ENCODE data around the gene LOC128125822.
"Not testable (repeated sequence)": the region's sequence is repeated elsewhere in the genome, so short reads cannot be mapped to it uniquely, and the experiment has no call there.

The LOC128125822 gene

GRCh38 chr6:63572044-63572746 lies at the start of gene LOC128125822, which contains the start of gene PTP4A1:
Gene LOC128125822, plus strand, starts transcription at chr6:63572480.
Gene PTP4A1, plus strand, starts transcription at chr6:63572480. Its CDS starts 4,401 bp downstream, at chr6:63576881.
- peak; percentile 97 to 98 for DNase-seq

DNA sequence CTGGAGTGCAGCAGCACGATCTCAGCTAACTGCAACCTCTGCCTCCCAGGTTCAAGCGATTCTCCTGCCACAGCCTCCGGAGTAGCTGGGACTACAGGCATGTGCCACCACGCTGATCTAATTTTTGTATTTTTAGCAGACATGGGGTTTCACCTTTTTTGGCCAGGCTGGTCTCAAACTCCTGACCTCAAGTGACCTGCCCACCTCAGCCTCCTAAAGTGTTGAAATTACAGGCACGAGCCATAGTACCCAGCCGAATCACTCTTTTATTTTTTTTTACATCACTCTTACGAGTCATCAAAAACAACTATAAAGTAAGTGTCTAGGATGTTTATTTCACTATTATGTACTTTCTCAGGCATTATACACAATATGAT lies 49.4 kb upstream of the LOC128125822 start:
- not testable (repeated sequence) for DNase-seq

- DNase-seq = no peak
These were observed 48.6 kb upstream of the LOC128125822 start for GRCh38 chr6:63523630-63524029.

DNA sequence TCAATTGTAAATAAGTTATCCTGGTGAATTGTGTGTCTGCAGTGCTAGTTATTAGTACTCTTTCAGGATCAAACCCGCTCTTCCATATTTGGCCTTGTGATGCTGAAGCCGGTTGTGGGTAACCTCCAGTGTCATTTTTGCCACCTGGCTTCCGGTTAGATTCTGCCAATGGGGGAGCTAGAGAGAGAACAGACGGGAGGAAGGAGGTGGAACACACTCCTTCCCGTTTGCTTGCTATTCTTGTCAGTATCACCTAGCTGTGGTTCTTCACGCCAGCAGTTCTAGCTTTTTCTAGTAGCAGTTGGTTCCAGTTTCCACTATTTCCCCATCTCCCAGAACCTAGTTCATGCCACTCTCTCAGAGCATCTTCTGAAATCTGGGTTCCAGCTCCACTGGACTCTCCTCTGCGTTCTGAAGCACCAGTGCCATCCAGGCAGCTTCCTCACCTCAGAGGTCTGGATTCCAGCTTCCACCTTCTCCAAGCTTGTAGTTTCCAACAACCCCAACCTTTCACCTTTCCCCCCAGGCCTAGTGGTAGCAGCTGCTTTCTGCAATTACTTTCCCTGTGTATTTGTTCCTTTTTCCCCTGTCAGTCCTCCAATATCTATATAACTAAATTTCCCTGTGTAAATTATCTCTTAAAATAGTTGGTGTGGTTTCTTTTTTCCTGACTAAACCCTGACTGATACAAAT lies 46.9 kb upstream of the LOC128125822 start:
- no peak for DNase-seq

DNA sequence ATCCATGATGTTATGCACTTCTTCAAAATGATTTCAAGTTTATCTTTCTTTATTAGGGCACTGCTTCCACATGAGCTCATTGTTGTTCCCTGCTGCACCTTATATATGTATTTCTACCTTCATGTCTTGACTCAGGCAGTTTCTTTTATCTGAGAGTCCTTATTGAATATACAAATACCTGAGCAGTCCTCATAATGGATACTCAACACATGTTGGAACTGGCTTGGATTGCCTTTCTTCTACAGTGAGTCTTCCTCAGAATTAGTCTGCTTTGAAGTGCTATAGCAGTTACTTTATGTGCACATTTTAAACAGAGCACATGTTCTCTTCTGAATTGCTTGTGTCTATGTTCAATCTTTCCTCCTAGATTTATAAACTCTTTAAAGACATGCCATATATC lies 45.3 kb upstream of the LOC128125822 start:
- DNase-seq = no peak

DNA sequence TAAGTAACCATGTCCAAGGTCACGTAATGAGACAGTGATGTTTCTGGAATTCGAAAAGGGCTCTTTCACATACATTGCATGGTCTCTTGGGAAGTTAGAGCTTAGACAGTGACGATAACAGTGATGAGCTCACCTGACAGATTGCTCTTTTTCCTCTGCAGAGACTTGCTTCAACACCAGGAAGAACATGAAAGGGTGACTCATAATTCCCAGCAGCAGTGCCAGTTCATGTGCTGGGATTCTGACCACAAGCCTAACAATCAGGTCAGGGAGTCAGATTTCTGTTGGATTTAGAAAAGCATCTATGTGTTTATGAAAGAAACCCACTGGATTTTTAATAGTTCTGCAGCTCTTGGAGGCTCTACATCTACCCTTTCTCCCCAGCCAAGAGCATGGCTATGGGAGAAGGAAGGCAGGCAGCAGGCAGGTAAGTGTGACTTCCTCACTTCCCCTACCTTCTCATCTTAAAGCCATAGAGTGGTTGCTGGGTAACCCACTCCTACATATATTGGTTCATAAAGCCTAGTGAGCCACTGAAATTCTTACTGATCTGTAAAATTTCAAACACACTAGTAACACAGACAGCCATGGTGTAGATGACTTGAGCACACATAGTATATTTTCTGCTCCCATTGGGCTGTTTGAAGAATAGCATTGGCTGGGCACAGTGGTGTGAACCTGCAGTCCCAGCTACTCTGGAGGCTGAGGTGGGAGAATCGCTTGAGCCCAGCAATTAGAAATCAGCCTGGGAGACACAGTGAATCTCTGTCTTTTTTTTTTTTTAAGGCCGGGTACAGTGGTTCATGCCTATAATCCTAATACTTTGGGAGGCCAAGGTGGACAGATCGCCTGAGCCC lies 44.4 kb upstream of the LOC128125822 start:
- DNase-seq = no peak

DNA sequence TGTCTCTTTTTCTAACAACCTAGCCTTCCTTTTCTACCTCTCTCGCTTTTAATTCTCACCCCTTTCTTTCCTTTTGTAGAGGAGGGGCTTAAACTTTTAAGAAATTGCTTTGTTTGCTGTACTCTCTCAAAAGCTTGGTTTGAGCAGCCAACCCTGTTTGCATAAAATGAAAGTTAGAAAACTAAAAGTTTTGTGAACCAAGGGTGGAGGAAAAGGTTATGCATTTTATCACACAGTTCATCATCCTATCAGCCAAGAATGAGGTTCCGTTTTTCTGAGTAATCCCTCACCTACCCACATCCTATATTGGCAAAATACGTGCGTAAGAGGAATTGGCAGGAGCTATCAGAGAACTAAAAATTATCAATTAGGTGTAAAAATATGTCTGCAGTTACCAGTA lies 42.8 kb upstream of the LOC128125822 start:
- DNase-seq = no peak

DNA sequence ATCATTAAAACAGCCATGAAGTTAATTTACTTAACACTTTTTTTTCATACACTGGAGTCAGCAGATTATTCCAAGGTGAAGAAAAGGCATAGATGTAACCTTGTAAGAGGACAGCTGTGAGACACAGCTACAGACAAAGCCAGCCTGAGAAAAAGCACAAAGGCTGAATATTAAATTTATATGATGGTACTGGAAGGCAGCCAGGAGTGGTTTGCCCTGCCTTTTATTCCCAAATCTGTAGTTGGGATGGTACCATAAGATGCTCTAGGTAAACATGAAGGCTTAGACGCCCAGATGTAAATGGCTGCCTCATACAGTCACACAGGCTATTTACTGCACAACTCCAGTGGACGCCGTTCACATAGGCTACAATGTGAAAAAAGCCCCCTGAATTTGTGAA lies 42.1 kb upstream of the LOC128125822 start:
- DNase-seq = no peak

GRCh38 chr6:63530991-63531390 lies 41.3 kb upstream of the LOC128125822 start:
- DNase-seq = no peak

- no peak for DNase-seq
These were observed 39.3 kb upstream of the LOC128125822 start for GRCh38 chr6:63533026-63533425.

GRCh38 chr6:63533952-63534351 lies 38.3 kb upstream of the LOC128125822 start:
- DNase-seq = no peak

- peak in 1 of 2 donors; percentile 6 for DNase-seq
These were observed 34.9 kb upstream of the LOC128125822 start for GRCh38 chr6:63537201-63537958.

DNA sequence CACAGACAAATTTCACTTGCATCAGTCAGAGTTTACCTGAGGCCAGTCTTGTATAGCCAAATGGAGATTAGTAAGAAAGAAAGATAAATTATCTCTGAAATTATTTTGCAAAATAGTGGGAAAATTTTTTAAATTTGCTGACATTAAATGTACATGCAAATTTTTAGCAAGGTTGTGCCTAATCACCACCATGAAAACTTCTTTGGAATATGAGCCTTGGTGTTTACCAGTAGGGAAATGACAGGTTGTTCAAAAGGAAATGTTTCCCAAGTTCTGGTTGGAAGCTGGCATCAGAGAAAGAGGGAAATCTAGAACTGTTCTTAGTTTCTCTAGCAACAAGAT lies 34.4 kb upstream of the LOC128125822 start:
- DNase-seq = no peak

DNA sequence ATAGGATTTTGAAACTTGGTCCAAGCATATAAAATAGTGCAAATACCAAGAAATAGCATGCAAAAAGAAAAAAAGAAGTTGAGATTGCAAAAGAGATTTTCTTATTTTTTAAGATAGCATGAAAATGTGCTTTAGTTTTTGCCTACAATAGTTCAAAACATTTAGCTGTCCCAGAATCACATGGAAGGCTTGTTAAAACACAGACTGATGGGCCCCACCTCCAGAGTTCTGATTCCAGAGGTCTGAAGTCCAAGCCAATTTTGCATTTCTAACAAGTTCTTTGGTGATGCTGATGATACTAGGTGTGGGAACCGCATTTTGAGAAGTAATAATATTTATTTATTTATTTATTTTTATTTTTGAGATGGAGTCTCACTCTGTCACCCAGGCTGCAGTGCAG lies 33.7 kb upstream of the LOC128125822 start:
- no peak for DNase-seq

- no peak for DNase-seq
These were observed 29.3 kb upstream of the LOC128125822 start for GRCh38 chr6:63543001-63543400.

- no peak for DNase-seq
These were observed 28.3 kb upstream of the LOC128125822 start for GRCh38 chr6:63543982-63544381.

DNA sequence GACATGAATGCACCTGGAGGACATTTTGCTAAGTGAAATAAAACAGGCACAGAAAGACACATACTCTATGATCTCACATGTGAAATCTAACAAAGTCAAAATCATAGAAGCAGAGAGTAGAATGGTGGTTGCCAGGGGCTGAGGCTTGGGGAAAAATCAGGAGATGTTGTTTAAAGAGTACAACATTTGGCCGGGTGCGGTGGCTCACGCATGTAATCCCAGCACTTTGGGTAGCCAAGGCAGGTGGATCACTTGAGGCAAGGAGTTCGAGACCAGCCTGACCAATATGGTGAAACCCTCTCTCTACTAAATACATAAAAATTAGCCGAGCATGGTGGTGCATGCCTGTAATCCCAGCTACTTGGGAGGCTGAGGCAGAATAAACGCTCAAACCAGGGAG lies 26.0 kb upstream of the LOC128125822 start:
- no peak for DNase-seq

- DNase-seq = no peak
These were observed 25.6 kb upstream of the LOC128125822 start for GRCh38 chr6:63546697-63547096.

DNA sequence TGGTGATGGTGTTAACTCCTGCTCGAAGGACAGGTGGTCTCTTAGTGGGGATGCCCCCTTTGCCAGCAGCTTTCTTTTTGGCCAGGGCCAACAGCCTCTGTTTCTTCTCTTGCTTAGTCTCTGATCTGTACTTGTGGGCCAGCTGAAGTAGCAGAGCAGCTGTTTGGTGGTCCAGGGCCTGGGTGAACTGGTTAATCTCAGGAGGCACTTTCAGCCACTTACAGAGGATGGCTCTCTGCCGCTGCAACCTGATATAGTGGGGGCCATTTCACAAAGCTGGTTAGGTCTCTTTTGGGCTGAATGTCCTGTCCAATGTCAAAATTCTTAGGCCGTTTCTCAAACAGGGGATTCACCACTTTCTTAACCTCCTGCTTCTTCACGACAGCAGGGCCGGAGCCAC lies 23.2 kb upstream of the LOC128125822 start:
- no peak for DNase-seq

DNA sequence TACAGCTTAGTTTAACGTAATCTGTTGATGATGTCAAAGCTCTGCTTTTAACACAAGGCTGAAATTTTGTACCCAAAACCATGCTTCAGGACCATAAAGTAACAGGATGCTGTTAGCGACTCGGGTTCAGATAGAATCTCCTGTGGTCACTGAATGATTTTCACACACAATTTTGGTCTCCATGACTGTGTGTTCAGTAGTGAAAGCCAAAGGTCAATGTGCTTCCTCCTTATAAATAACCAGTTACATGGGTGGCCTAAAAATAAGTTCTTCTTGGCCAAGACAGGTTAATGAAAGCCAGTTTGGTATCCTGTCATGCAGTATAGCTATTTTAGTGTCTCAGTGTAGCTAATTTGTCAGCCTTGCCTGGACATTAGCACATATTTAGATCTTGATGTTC lies 19.1 kb upstream of the LOC128125822 start:
- no peak for DNase-seq

DNA sequence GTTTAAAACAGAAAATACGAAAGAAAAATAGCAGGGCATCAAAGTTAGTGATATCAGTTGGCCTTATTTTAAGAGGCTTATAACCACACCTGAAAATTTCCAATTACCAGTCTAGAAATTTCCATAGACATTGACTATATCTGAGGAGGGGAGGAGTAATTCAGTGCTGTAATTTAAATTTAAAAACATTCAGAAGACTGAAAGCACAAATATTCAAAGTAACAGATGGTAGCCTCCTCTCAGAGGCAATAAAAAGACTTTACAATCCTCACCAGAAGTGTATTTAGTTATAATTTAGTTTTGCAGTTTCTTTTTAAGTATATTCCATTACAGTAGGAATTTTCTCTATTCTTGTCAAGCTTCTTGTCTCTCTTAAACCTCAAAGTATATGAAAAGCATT lies 18.4 kb upstream of the LOC128125822 start:
- no peak for DNase-seq

DNA sequence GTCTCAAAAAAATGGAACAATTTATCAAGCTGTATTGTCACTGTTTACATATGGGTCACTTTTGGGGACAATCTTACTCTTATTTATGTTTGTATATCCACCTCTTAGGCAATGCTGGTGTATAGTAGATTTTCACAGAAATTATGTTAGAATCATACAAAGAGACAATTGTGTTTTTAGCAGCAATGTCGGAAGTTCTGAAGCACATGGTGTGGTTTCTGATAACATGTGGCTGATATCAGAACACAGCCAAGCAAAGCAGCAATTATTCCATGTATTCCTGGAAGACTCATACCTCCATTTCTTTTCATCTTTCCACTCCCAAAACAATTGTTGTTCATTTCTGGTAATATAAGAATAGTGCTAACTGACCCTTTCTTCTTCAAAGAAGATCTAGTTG lies 17.5 kb upstream of the LOC128125822 start:
- no peak for DNase-seq
